Heart left ventricle (tissue), 16 donors: ENCODE measurements around the gene ETV6. TPM values are rescaled to one million over a fixed set of nuclear protein-coding genes. Genes with fewer than 3 reads are reported as not detected.
A peak's percentile ranks its signal among the peaks of the same experiment; 100 is the strongest.

Experiments
- ATAC-seq, 4 donors: fragments of 200-7000 bp; cut with Tn5 transposase; one replicate each; pipeline ENCODE4 v1.9.1; 2020 to 2022; ENCODE audit warnings: moderate library complexity in 4 of 4, mild to moderate bottlenecking in 3 of 4, moderate number of reproducible peaks in 1 of 4
- DNase-seq, 5 donors: peaks; one replicate each; pipeline ENCODE4 v3.0.0-alpha.2; 2020
- H3K27ac ChIP-seq, 12 donors: fragments of 200-600 bp; sonication (generic) in 4 of 12; one replicate each; pipeline versions ENCODE4 v1.5.0 to v1.8.0; 2016 to 2022; ENCODE audit warnings: mild to moderate bottlenecking in 2 of 12
- H3K27me3 ChIP-seq, 9 donors: fragments of 200-600 bp; sonication (generic) in 2 of 9; one replicate each; pipeline versions ENCODE4 v1.5.1 to v1.8.0; 2016 to 2022; ENCODE audit warnings: mild to moderate bottlenecking in 3 of 9
- H3K36me3 ChIP-seq, 9 donors: fragments of 200-600 bp; sonication (generic) in 2 of 9; one replicate each; pipeline versions ENCODE4 v1.5.0 to v1.8.0; 2018 to 2022; ENCODE audit warnings: mild to moderate bottlenecking in 2 of 9
- H3K4me1 ChIP-seq, 12 donors: fragments of 200-600 bp; sonication (generic) in 4 of 12; one replicate each; pipeline versions ENCODE4 v1.5.0 to v1.8.0; 2016 to 2022; ENCODE audit warnings: mild to moderate bottlenecking in 3 of 12
- H3K4me3 ChIP-seq, 12 donors: fragments of 200-600 bp; sonication (generic) in 4 of 12; one replicate each; pipeline versions ENCODE4 v1.5.0 to v1.8.0; 2017 to 2022; ENCODE audit warnings: mild to moderate bottlenecking in 9 of 12, moderate library complexity in 4 of 12
- H3K9me3 ChIP-seq, 12 donors: fragments of 200-600 bp; sonication (generic) in 4 of 12; one replicate each; pipeline versions ENCODE4 v1.5.0 to v1.8.0; 2016 to 2022; ENCODE audit warnings: mild to moderate bottlenecking in 1 of 12
- CTCF ChIP-seq, 12 donors: fragments of 200-600 bp; sonication (generic) in 4 of 12; IDR thresholded peaks; one replicate each; pipeline versions ENCODE4 v1.5.0 to v1.8.0; 2018 to 2022; ENCODE audit warnings: antibody characterized with exemption in 12 of 12, mild to moderate bottlenecking in 5 of 12
- POLR2A ChIP-seq, 2 donors: fragments of 450-650 bp; IDR thresholded peaks; one replicate each; pipeline ENCODE4 v1.6.1; 2017; ENCODE audit warnings: antibody characterized with exemption in 2 of 2, mild to moderate bottlenecking in 2 of 2, moderate library complexity in 2 of 2
- WGBS, 4 donors: extraction: QIAGEN DNeasy Blood & Tissue Kit in 2 of 4; methylation state at CpG; one replicate each; pipeline versions ENCODE4 v1.1.5 to v1.1.7; 2013 to 2018; 5-methylcytosine and 5-hydroxymethylcytosine counted together
- intact Hi-C, 10 donors: fragments of 100-400 bp; cut with DNase I; formaldehyde crosslinking; loops; one replicate each; pipeline versions ENCODE4 v1.11.1 to v1.14.2; 2022
- polyA plus RNA-seq, 2 donors: library from polyadenylated mRNA; stranded (reverse); fragments of 200-250 nt; gene quantifications; one replicate each; pipeline ENCODE4 v1.2.3, GENCODE V29; 2013
- total RNA-seq, 9 donors: library from RNA; depleted of rRNA in 2 of 9; stranded (reverse); fragments of >200 nt in 2 of 9; fragmentation: NEBNext Ultra II Directional in 3 of 9; extraction: Animal tissue kit (Norgen Biotek cat#: 25700) in 3 of 9; gene quantifications; one replicate each; pipeline versions ENCODE4 v1.1.0 to v1.2.4, GENCODE V29; 2016 to 2023
- donor health status: ischemic (EF 13 %, LVEDD 7.1; RV severe dilation, severe dysfunction).
- donor health status: healthy with polysubstance abuse.
- donor health status: DM: no; HTN: yes; CAD: no.
- donor health status: DM: no; HTN: no; CAD: no.
- donor health status: ischemic (EF 25% LVEDD 6.9; RV normal size, moderate dysfunction).
- donor health status: ischemic (EF 25% LVEDD 5.7; RV mildly dilated, moderate dysfunction).
- donor health status: healthy.
- donor health status: DM: yes; HTN: yes; CAD: no.
- donor health status: ischemic (EF 35%, LVEDD 5.7; RV mildly dilated, moderate dysfunction).
- donor health status: nonischemic (EF 11% LVEDD 7.7; RV severe dilation, severe dysfunction).
- donor health status: DM: yes; HTN: yes; CAD: no.
- donor health status: PGD.
- donor health status: ischemic (EF 29% LVEDD 5.4; RV normal size, mild dysfunction).
- donor health status: nonischemic (EF 23%, LVEDD 6.1; RV moderate dilation, normal function).

Gene ETV6
- total and polyA plus RNA-seq, 11 donors = 3.9 to 37.3 (median 12.4) TPM

- Histone ChIP-seq H3K9me3 (no peaks in the 10 kb centered on the region), H3K27ac (peak overlapping the region in 1 of 12 donors; percentile 78), H3K27me3 (no peaks in the 10 kb centered on the region), H3K4me1 (peaks cover 0 to 88% (median 5%) of the 10 kb centered on the region in 12 donors), H3K4me3 (no peak overlapping the region), H3K36me3 (no peaks in the 10 kb centered on the region)
- 80 to 84% (median 83%) methylated on average over 3 of the region's 3 CpGs for WGBS, 4 donors
- intact Hi-C loops = no loop called here
- ATAC-seq (no peak), DNase-seq (no peak)
- TF ChIP-seq CTCF (IDR thresholded peaks at IDR 0.05) (no peak), POLR2A (IDR thresholded peaks at IDR 0.05) (no peak)
These were observed 98.5 kb downstream of the ETV6 start for GRCh38 chr12:11747969-11748368.

GRCh38 chr12:11748903-11749302 lies 99.4 kb downstream of the ETV6 start:
- Histone ChIP-seq H3K27ac (peak overlapping the region in 1 of 12 donors; percentile 21), H3K9me3 (no peaks in the 10 kb centered on the region), H3K27me3 (no peaks in the 10 kb centered on the region), H3K36me3 (peaks cover 0 to 9% (median under 1%) of the 10 kb centered on the region in 9 donors), H3K4me1 (peaks cover 0 to 88% (median 11%) of the 10 kb centered on the region in 12 donors), H3K4me3 (no peak overlapping the region)
- WGBS, 4 donors = 91 to 95% (median 93%) methylated on average over 6 of the region's 6 CpGs
- DNase-seq (no peak), ATAC-seq (no peak)
- TF ChIP-seq POLR2A (IDR thresholded peaks at IDR 0.05) (no peak), CTCF (IDR thresholded peaks at IDR 0.05) (no peak)
- intact Hi-C loops = no loop called here

GRCh38 chr12:11749943-11750690 lies 100.6 kb downstream of the ETV6 start:
- 87 to 93% (median 91%) methylated on average over 11 of the region's 11 CpGs for WGBS, 4 donors
- peak in 2 of 5 donors; percentile 41 to 54 for DNase-seq
- no peaks in the 10 kb centered on the region for H3K27me3 ChIP-seq
- peak in 2 of 4 donors; percentile 36 to 57 for ATAC-seq
- peak overlapping the region in 4 of 12 donors; percentile 15 to 69 (median 41) for H3K27ac ChIP-seq
- H3K9me3 ChIP-seq = no peaks in the 10 kb centered on the region
- intact Hi-C loops = loop anchor here in 5 of 10 donors (10.0 kb wide), 3 partner anchors 45 to 115 kb away; no protein-coding TSS in a partner anchor
- no peak for TF ChIP-seq POLR2A (IDR thresholded peaks at IDR 0.05)
- TF ChIP-seq CTCF (IDR thresholded peaks at IDR 0.05) = no peak
- no peak overlapping the region for H3K4me3 ChIP-seq
- peaks cover 0 to 20% (median 7%) of the 10 kb centered on the region in 9 donors for H3K36me3 ChIP-seq
- H3K4me1 ChIP-seq = peaks cover 0 to 88% (median 22%) of the 10 kb centered on the region in 12 donors

- Histone ChIP-seq H3K4me1 (peaks cover 0 to 88% (median 43%) of the 10 kb centered on the region in 12 donors), H3K27me3 (no peaks in the 10 kb centered on the region), H3K27ac (peak overlapping the region in 8 of 12 donors; percentile 12 to 85 (median 46)), H3K36me3 (peaks cover 0 to 39% (median 7%) of the 10 kb centered on the region in 9 donors), H3K4me3 (no peak overlapping the region), H3K9me3 (no peaks in the 10 kb centered on the region)
- intact Hi-C loops = loop anchor here in 5 of 10 donors (10.0 kb wide), 3 partner anchors 48 to 112 kb away; no protein-coding TSS in a partner anchor
- WGBS, 4 donors = 89 to 92% (median 90%) methylated on average over 21 of the region's 21 CpGs
- DNase-seq (no peak), ATAC-seq (no peak)
- TF ChIP-seq POLR2A (IDR thresholded peaks at IDR 0.05) = no peak
- no peak for TF ChIP-seq CTCF (IDR thresholded peaks at IDR 0.05)
These were observed 103.1 kb downstream of the ETV6 start for GRCh38 chr12:11752403-11753149.
